Measurements from ENCODE around the gene SLC9A8. TPM values are rescaled to one million over a fixed set of nuclear protein-coding genes. Genes with fewer than 3 reads are reported as not detected.
A peak's percentile ranks its signal among the peaks of the same experiment; 100 is the strongest.

SLC9A8 gene
- total and polyA plus RNA-seq, 4 experiments from 2014 or later, result 3.4 to 25.6 (median 16.9) TPM

- Mint-ChIP-seq H3K4me1 (peaks cover 0 to 8% (median 4%) of the 10 kb centered on the region in 4 donors), H3K27me3 (no peaks in the 10 kb centered on the region), H3K36me3 (peaks cover 28 to 79% of the 10 kb centered on the region in 2 donors), H3K4me3 (no peak overlapping the region), H3K27ac (peak overlapping the region in 1 of 7 donors; percentile 24), H3K9me3 (no peaks in the 10 kb centered on the region)
- H3K9me3 ChIP-seq (ENCODE audit: control insufficient read depth in 1 of 2, low read length in 2 of 2), result no peaks in the 10 kb centered on the region
- DNase-seq, result no peak
- no peaks in the 10 kb centered on the region for H3K4me1 ChIP-seq (ENCODE audit: insufficient read depth, low read length)
- intact Hi-C loops (cut with micrococcal nuclease), result no loop called here
- H3K36me3 ChIP-seq (ENCODE audit: insufficient read depth, low read length), result peaks cover 32% of the 10 kb centered on the region
- H3K27ac ChIP-seq (ENCODE audit: low read depth, low read length), result no peak overlapping the region
- POLR2A ChIA-PET (ENCODE audit: partially characterized antibody), result no interaction called here
- no peaks in the 10 kb centered on the region for H3K27me3 ChIP-seq (ENCODE audit: insufficient read depth, low read length)
- CTCF ChIA-PET (ENCODE audit: partially characterized antibody), result interaction anchor here (0.6 to 2.1 kb wide), 3 partner anchors 8 to 706 kb away, joined by 3 to 19 read pairs (median 4); no protein-coding TSS in a partner anchor
- H3K4me3 ChIP-seq (ENCODE audit: low read length in 2 of 2), result no peak overlapping the region
These were observed 73.1 kb downstream of the SLC9A8 start for GRCh38 chr20:49885558-49886332.

GRCh38 chr20:49886571-49887213 is 74.1 kb downstream of the SLC9A8 start:
- peaks cover 28% of the 10 kb centered on the region for H3K36me3 ChIP-seq (ENCODE audit: insufficient read depth, low read length)
- no peaks in the 10 kb centered on the region for H3K9me3 Mint-ChIP-seq
- CTCF ChIA-PET (ENCODE audit: partially characterized antibody), result interaction anchor here (0.6 to 2.1 kb wide), 10 partner anchors 9 to 707 kb away, joined by 3 to 19 read pairs (median 4); no protein-coding TSS in a partner anchor
- H3K36me3 Mint-ChIP-seq, result peaks cover 28 to 70% of the 10 kb centered on the region in 2 donors
- H3K4me1 Mint-ChIP-seq, result peaks cover 0 to 8% (median 4%) of the 10 kb centered on the region in 4 donors
- peak overlapping the region in 1 of 7 donors; percentile 14 for H3K27ac Mint-ChIP-seq
- H3K4me1 ChIP-seq (ENCODE audit: insufficient read depth, low read length), result no peaks in the 10 kb centered on the region
- POLR2A ChIA-PET (ENCODE audit: partially characterized antibody), result no interaction called here
- H3K9me3 ChIP-seq (ENCODE audit: control insufficient read depth in 1 of 2, low read length in 2 of 2), result no peaks in the 10 kb centered on the region
- H3K4me3 ChIP-seq (ENCODE audit: low read length in 2 of 2), result no peak overlapping the region
- intact Hi-C loops (cut with micrococcal nuclease), result no loop called here
- no peak overlapping the region for H3K27ac ChIP-seq (ENCODE audit: low read depth, low read length)
- H3K4me3 Mint-ChIP-seq, result no peak overlapping the region
- DNase-seq, result no peak
- no peaks in the 10 kb centered on the region for H3K27me3 Mint-ChIP-seq
- H3K27me3 ChIP-seq (ENCODE audit: insufficient read depth, low read length), result no peaks in the 10 kb centered on the region

- peaks cover 3 to 9% (median 4%) of the 10 kb centered on the region in 4 donors for H3K4me1 Mint-ChIP-seq
- H3K9me3 Mint-ChIP-seq, result no peaks in the 10 kb centered on the region
- H3K36me3 ChIP-seq (ENCODE audit: insufficient read depth, low read length), result peaks cover 24% of the 10 kb centered on the region
- no peaks in the 10 kb centered on the region for H3K27me3 ChIP-seq (ENCODE audit: insufficient read depth, low read length)
- intact Hi-C loops (cut with micrococcal nuclease), result loop anchor here (1.0 kb wide), 1 partner anchor 276 kb away; no protein-coding TSS in a partner anchor
- no peak overlapping the region for H3K27ac ChIP-seq (ENCODE audit: low read depth, low read length)
- H3K27me3 Mint-ChIP-seq, result no peaks in the 10 kb centered on the region
- H3K4me3 ChIP-seq (ENCODE audit: low read length in 2 of 2), result no peak overlapping the region
- no peak overlapping the region for H3K4me3 Mint-ChIP-seq
- no peaks in the 10 kb centered on the region for H3K9me3 ChIP-seq (ENCODE audit: control insufficient read depth in 1 of 2, low read length in 2 of 2)
- no peak for DNase-seq
- peak overlapping the region in 3 of 7 donors; percentile 22 to 80 (median 70) for H3K27ac Mint-ChIP-seq
- ChIA-PET CTCF (ENCODE audit: partially characterized antibody) (interaction anchor here (0.6 to 2.1 kb wide), 12 partner anchors 9 to 346 kb away, joined by 3 to 19 read pairs (median 4); no protein-coding TSS in a partner anchor), POLR2A (ENCODE audit: partially characterized antibody) (no interaction called here)
- H3K4me1 ChIP-seq (ENCODE audit: insufficient read depth, low read length), result no peaks in the 10 kb centered on the region
- H3K36me3 Mint-ChIP-seq, result peaks cover 24 to 62% of the 10 kb centered on the region in 2 donors
These were observed 74.9 kb downstream of the SLC9A8 start for GRCh38 chr20:49887251-49888211.

- Mint-ChIP-seq H3K4me3 (no peak overlapping the region), H3K4me1 (peaks cover 5 to 18% (median 9%) of the 10 kb centered on the region in 4 donors), H3K27ac (peak overlapping the region in 6 of 7 donors; percentile 39 to 79 (median 70)), H3K9me3 (no peaks in the 10 kb centered on the region), H3K27me3 (no peaks in the 10 kb centered on the region), H3K36me3 (peaks cover 24 to 58% of the 10 kb centered on the region in 2 donors)
- Histone ChIP-seq H3K4me3 (ENCODE audit: low read length in 2 of 2) (no peak overlapping the region), H3K36me3 (ENCODE audit: insufficient read depth, low read length) (peaks cover 22% of the 10 kb centered on the region), H3K9me3 (ENCODE audit: control insufficient read depth in 1 of 2, low read length in 2 of 2) (no peaks in the 10 kb centered on the region), H3K4me1 (ENCODE audit: insufficient read depth, low read length) (peaks cover 7% of the 10 kb centered on the region), H3K27me3 (ENCODE audit: insufficient read depth, low read length) (no peaks in the 10 kb centered on the region), H3K27ac (ENCODE audit: low read depth, low read length) (no peak overlapping the region)
- peak; percentile 42 to 54 (median 46) for DNase-seq
- CTCF ChIA-PET (ENCODE audit: partially characterized antibody), result interaction anchor here (1.0 to 2.0 kb wide), 6 partner anchors 11 to 346 kb away, joined by 4 to 11 read pairs (median 5); no protein-coding TSS in a partner anchor
- intact Hi-C loops (cut with micrococcal nuclease), result loop anchor here (1.0 kb wide), 1 partner anchor 277 kb away; no protein-coding TSS in a partner anchor
- POLR2A ChIA-PET (ENCODE audit: partially characterized antibody), result no interaction called here
These were observed 75.8 kb downstream of the SLC9A8 start for GRCh38 chr20:49888212-49889000.

- Histone ChIP-seq H3K36me3 (ENCODE audit: insufficient read depth, low read length) (peaks cover 16% of the 10 kb centered on the region), H3K27me3 (ENCODE audit: insufficient read depth, low read length) (no peaks in the 10 kb centered on the region), H3K4me3 (ENCODE audit: low read length in 2 of 2) (no peak overlapping the region), H3K9me3 (ENCODE audit: control insufficient read depth in 1 of 2, low read length in 2 of 2) (no peaks in the 10 kb centered on the region), H3K4me1 (ENCODE audit: insufficient read depth, low read length) (peaks cover 16% of the 10 kb centered on the region), H3K27ac (ENCODE audit: low read depth, low read length) (no peak overlapping the region)
- DNase-seq, result no peak
- Mint-ChIP-seq H3K4me3 (no peak overlapping the region), H3K9me3 (no peaks in the 10 kb centered on the region), H3K4me1 (peaks cover 14 to 27% (median 17%) of the 10 kb centered on the region in 4 donors), H3K27me3 (no peaks in the 10 kb centered on the region), H3K36me3 (peaks cover 16 to 53% of the 10 kb centered on the region in 2 donors), H3K27ac (peak overlapping the region in 4 of 7 donors; percentile 30 to 71 (median 70))
- POLR2A ChIA-PET (ENCODE audit: partially characterized antibody), result no interaction called here
- intact Hi-C loops (cut with micrococcal nuclease), result no loop called here
- CTCF ChIA-PET (ENCODE audit: partially characterized antibody), result interaction anchor here (0.9 to 2.0 kb wide), 7 partner anchors 11 to 347 kb away, joined by 3 to 11 read pairs (median 5); no protein-coding TSS in a partner anchor
These were observed 76.6 kb downstream of the SLC9A8 start for GRCh38 chr20:49889001-49889934.
